ENCODE results near the gene ZEB2. TPM values are rescaled to one million over a fixed set of nuclear protein-coding genes. Genes with fewer than 3 reads are reported as not detected.

Gene ZEB2
- total and polyA plus RNA-seq, 2 donors from 2014 or later, result 8.3 to 136 TPM

- Histone ChIP-seq H3K9me3 (ENCODE audit: control insufficient read depth in 2 of 3, insufficient read depth in 1 of 3, low read length in 3 of 3) (no peaks in the 10 kb centered on the region), H3K27ac (ENCODE audit: low read depth in 2 of 2, low read length in 2 of 2) (no peak overlapping the region), H3K27me3 (ENCODE audit: control insufficient read depth, insufficient read depth, low read length) (no peaks in the 10 kb centered on the region), H3K4me3 (ENCODE audit: low read length in 3 of 3) (no peak overlapping the region), H3K9ac (ENCODE audit: low read length in 3 of 3) (no peak overlapping the region), H3K36me3 (ENCODE audit: control insufficient read depth in 2 of 3, insufficient read depth in 3 of 3, low read length in 3 of 3) (no peaks in the 10 kb centered on the region), H3K4me1 (ENCODE audit: control insufficient read depth in 2 of 3, insufficient read depth in 2 of 3, low read depth in 1 of 3, low read length in 3 of 3) (peaks cover 4 to 22% (median 9%) of the 10 kb centered on the region in 3 donors)
- DNase-seq (no peak), FAIRE-seq (no peak)
- TF ChIP-seq CTCF (IDR thresholded peaks at IDR 0.05; ENCODE audit: borderline replicate concordance, extremely low read depth, insufficient read depth), result no peak
- intact Hi-C loops (cut with DNase I), result no loop called here
Measured at GRCh38 chr2:144470816-144471215, 49.1 kb downstream of the ZEB2 start.

GRCh38 chr2:144470334-144470733 is 49.6 kb downstream of the ZEB2 start:
- intact Hi-C loops (cut with DNase I), result no loop called here
- Histone ChIP-seq H3K9ac (ENCODE audit: low read length in 3 of 3) (no peak overlapping the region), H3K36me3 (ENCODE audit: control insufficient read depth in 2 of 3, insufficient read depth in 3 of 3, low read length in 3 of 3) (no peaks in the 10 kb centered on the region), H3K27me3 (ENCODE audit: control insufficient read depth, insufficient read depth, low read length) (no peaks in the 10 kb centered on the region), H3K4me3 (ENCODE audit: low read length in 3 of 3) (no peak overlapping the region), H3K4me1 (ENCODE audit: control insufficient read depth in 2 of 3, insufficient read depth in 2 of 3, low read depth in 1 of 3, low read length in 3 of 3) (peaks cover 4 to 22% (median 9%) of the 10 kb centered on the region in 3 donors), H3K27ac (ENCODE audit: low read depth in 2 of 2, low read length in 2 of 2) (no peak overlapping the region), H3K9me3 (ENCODE audit: control insufficient read depth in 2 of 3, insufficient read depth in 1 of 3, low read length in 3 of 3) (no peaks in the 10 kb centered on the region)
- DNase-seq (no peak), FAIRE-seq (no peak)
- no peak for TF ChIP-seq CTCF (IDR thresholded peaks at IDR 0.05; ENCODE audit: borderline replicate concordance, extremely low read depth, insufficient read depth)

- intact Hi-C loops (cut with DNase I), result no loop called here
- Histone ChIP-seq H3K9me3 (ENCODE audit: control insufficient read depth in 2 of 3, insufficient read depth in 1 of 3, low read length in 3 of 3) (no peaks in the 10 kb centered on the region), H3K27me3 (ENCODE audit: control insufficient read depth, insufficient read depth, low read length) (no peaks in the 10 kb centered on the region), H3K4me1 (ENCODE audit: control insufficient read depth in 2 of 3, insufficient read depth in 2 of 3, low read depth in 1 of 3, low read length in 3 of 3) (peaks cover 4 to 22% (median 9%) of the 10 kb centered on the region in 3 donors), H3K4me3 (ENCODE audit: low read length in 3 of 3) (no peak overlapping the region), H3K27ac (ENCODE audit: low read depth in 2 of 2, low read length in 2 of 2) (no peak overlapping the region), H3K36me3 (ENCODE audit: control insufficient read depth in 2 of 3, insufficient read depth in 3 of 3, low read length in 3 of 3) (no peaks in the 10 kb centered on the region), H3K9ac (ENCODE audit: low read length in 3 of 3) (no peak overlapping the region)
- no peak for TF ChIP-seq CTCF (IDR thresholded peaks at IDR 0.05; ENCODE audit: borderline replicate concordance, extremely low read depth, insufficient read depth)
- FAIRE-seq (no peak), DNase-seq (peak in 1 of 5 donors; percentile 47)
Measured at GRCh38 chr2:144469798-144470197, 50.1 kb downstream of the ZEB2 start.

All from kidney (tissue), 14 donors.